Measurements from ENCODE around the gene WASF3.

The WASF3 gene

GRCh38 chr13:26587251-26587650 is 29.8 kb downstream of the WASF3 start:
- no peak overlapping the region for H3K18ac ChIP-seq (ENCODE audit: low read depth in 1 of 2, low read length in 2 of 2)
- no peak overlapping the region for H2BK12ac ChIP-seq (ENCODE audit: low read length in 2 of 2)
- no peaks in the 10 kb centered on the region for H3K36me3 ChIP-seq (ENCODE audit: control insufficient read depth in 1 of 2, insufficient read depth in 2 of 2, low read depth in 1 of 2, low read length in 2 of 2)
- no peak overlapping the region for H3K27ac ChIP-seq (ENCODE audit: low read length, poor library complexity, severe bottlenecking)
- no peak overlapping the region for H3K4me3 ChIP-seq (ENCODE audit: insufficient read depth in 1 of 2, low read depth in 1 of 2, low read length in 2 of 2)
- no peak overlapping the region for H2AK5ac ChIP-seq (ENCODE audit: low read length, severe bottlenecking)
- no peak overlapping the region for H3K14ac ChIP-seq (ENCODE audit: low read length in 2 of 2)
- no peak for DNase-seq
- H2BK120ac ChIP-seq (ENCODE audit: low read depth, low read length), result no peak overlapping the region
- H2AFZ ChIP-seq (ENCODE audit: low read depth, low read length), result no peak overlapping the region
- H3K4me1 ChIP-seq (ENCODE audit: control insufficient read depth, insufficient read depth, low read depth, low read length), result no peaks in the 10 kb centered on the region
- H4K8ac ChIP-seq (ENCODE audit: low read length), result no peak overlapping the region
- H3K23ac ChIP-seq (ENCODE audit: low read length in 2 of 2), result no peak overlapping the region
- H3K9me3 ChIP-seq (ENCODE audit: control insufficient read depth, low read length), result no peaks in the 10 kb centered on the region
- no peak overlapping the region for H4K91ac ChIP-seq (ENCODE audit: low read length)
- no peak overlapping the region for H2BK15ac ChIP-seq (ENCODE audit: low read depth, poor library complexity, severe bottlenecking)
- no peak overlapping the region for H3K4ac ChIP-seq (ENCODE audit: low read depth in 1 of 2, low read length in 2 of 2)
- H3K9ac ChIP-seq (ENCODE audit: low read length), result no peak overlapping the region
- H2BK5ac ChIP-seq (ENCODE audit: low read depth, low read length, poor library complexity, severe bottlenecking), result no peak overlapping the region
- no peaks in the 10 kb centered on the region for H3K27me3 ChIP-seq (ENCODE audit: control insufficient read depth in 1 of 2, insufficient read depth in 1 of 2, low read length in 2 of 2)
- no peak overlapping the region for H3K4me2 ChIP-seq (ENCODE audit: low read length, poor library complexity, severe bottlenecking)
- peaks cover 19% of the 10 kb centered on the region for H3K79me1 ChIP-seq (replicated peaks; ENCODE audit: low read length, poor library complexity, severe bottlenecking)

GRCh38 chr13:26589226-26589625 is 31.7 kb downstream of the WASF3 start:
- Histone ChIP-seq H3K4ac (ENCODE audit: low read depth in 1 of 2, low read length in 2 of 2) (no peak overlapping the region), H3K79me1 (replicated peaks; ENCODE audit: low read length, poor library complexity, severe bottlenecking) (peaks cover 24% of the 10 kb centered on the region), H3K23ac (ENCODE audit: low read length in 2 of 2) (no peak overlapping the region), H3K14ac (ENCODE audit: low read length in 2 of 2) (no peak overlapping the region), H3K4me2 (ENCODE audit: low read length, poor library complexity, severe bottlenecking) (no peak overlapping the region), H3K9ac (ENCODE audit: low read length) (no peak overlapping the region), H3K4me1 (ENCODE audit: control insufficient read depth, insufficient read depth, low read depth, low read length) (no peaks in the 10 kb centered on the region), H2BK15ac (ENCODE audit: low read depth, poor library complexity, severe bottlenecking) (no peak overlapping the region), H2BK5ac (ENCODE audit: low read depth, low read length, poor library complexity, severe bottlenecking) (no peak overlapping the region), H2AFZ (ENCODE audit: low read depth, low read length) (no peak overlapping the region), H4K91ac (ENCODE audit: low read length) (no peak overlapping the region), H3K18ac (ENCODE audit: low read depth in 1 of 2, low read length in 2 of 2) (no peak overlapping the region), H4K8ac (ENCODE audit: low read length) (no peak overlapping the region), H3K36me3 (ENCODE audit: control insufficient read depth in 1 of 2, insufficient read depth in 2 of 2, low read depth in 1 of 2, low read length in 2 of 2) (no peaks in the 10 kb centered on the region), H2BK120ac (ENCODE audit: low read depth, low read length) (no peak overlapping the region), H3K27me3 (ENCODE audit: control insufficient read depth in 1 of 2, insufficient read depth in 1 of 2, low read length in 2 of 2) (no peaks in the 10 kb centered on the region), H2AK5ac (ENCODE audit: low read length, severe bottlenecking) (no peak overlapping the region), H2BK12ac (ENCODE audit: low read length in 2 of 2) (no peak overlapping the region), H3K27ac (ENCODE audit: low read length, poor library complexity, severe bottlenecking) (no peak overlapping the region), H3K9me3 (ENCODE audit: control insufficient read depth, low read length) (no peaks in the 10 kb centered on the region), H3K4me3 (ENCODE audit: insufficient read depth in 1 of 2, low read depth in 1 of 2, low read length in 2 of 2) (no peak overlapping the region)
- 100% methylated on average over 1 of the region's 1 CpG for WGBS
- DNase-seq, result no peak

- Histone ChIP-seq H3K9ac (ENCODE audit: low read length) (no peak overlapping the region), H4K91ac (ENCODE audit: low read length) (no peak overlapping the region), H3K4ac (ENCODE audit: low read depth in 1 of 2, low read length in 2 of 2) (no peak overlapping the region), H3K9me3 (ENCODE audit: control insufficient read depth, low read length) (no peaks in the 10 kb centered on the region), H3K4me2 (ENCODE audit: low read length, poor library complexity, severe bottlenecking) (no peak overlapping the region), H3K23ac (ENCODE audit: low read length in 2 of 2) (no peak overlapping the region), H3K27ac (ENCODE audit: low read length, poor library complexity, severe bottlenecking) (no peak overlapping the region), H3K4me3 (ENCODE audit: insufficient read depth in 1 of 2, low read depth in 1 of 2, low read length in 2 of 2) (no peak overlapping the region), H3K4me1 (ENCODE audit: control insufficient read depth, insufficient read depth, low read depth, low read length) (no peaks in the 10 kb centered on the region), H3K27me3 (ENCODE audit: control insufficient read depth in 1 of 2, insufficient read depth in 1 of 2, low read length in 2 of 2) (no peaks in the 10 kb centered on the region), H2AFZ (ENCODE audit: low read depth, low read length) (no peak overlapping the region), H3K36me3 (ENCODE audit: control insufficient read depth in 1 of 2, insufficient read depth in 2 of 2, low read depth in 1 of 2, low read length in 2 of 2) (no peaks in the 10 kb centered on the region), H3K79me1 (replicated peaks; ENCODE audit: low read length, poor library complexity, severe bottlenecking) (peaks cover 27% of the 10 kb centered on the region), H2BK12ac (ENCODE audit: low read length in 2 of 2) (no peak overlapping the region), H2BK120ac (ENCODE audit: low read depth, low read length) (no peak overlapping the region), H4K8ac (ENCODE audit: low read length) (no peak overlapping the region), H2BK5ac (ENCODE audit: low read depth, low read length, poor library complexity, severe bottlenecking) (no peak overlapping the region), H2BK15ac (ENCODE audit: low read depth, poor library complexity, severe bottlenecking) (no peak overlapping the region), H2AK5ac (ENCODE audit: low read length, severe bottlenecking) (no peak overlapping the region), H3K18ac (ENCODE audit: low read depth in 1 of 2, low read length in 2 of 2) (no peak overlapping the region), H3K14ac (ENCODE audit: low read length in 2 of 2) (no peak overlapping the region)
- WGBS, result 88% methylated on average over 1 of the region's 1 CpG
- peak; percentile 54 for DNase-seq
These were observed 32.3 kb downstream of the WASF3 start for GRCh38 chr13:26589754-26590153.

- H3K4me2 ChIP-seq (ENCODE audit: low read length, poor library complexity, severe bottlenecking), result no peak overlapping the region
- H3K23ac ChIP-seq (ENCODE audit: low read length in 2 of 2), result no peak overlapping the region
- H3K36me3 ChIP-seq (ENCODE audit: control insufficient read depth in 1 of 2, insufficient read depth in 2 of 2, low read depth in 1 of 2, low read length in 2 of 2), result peaks cover 0 to 1% of the 10 kb centered on the region in 2 experiments
- H2AFZ ChIP-seq (ENCODE audit: low read depth, low read length), result no peak overlapping the region
- H3K18ac ChIP-seq (ENCODE audit: low read depth in 1 of 2, low read length in 2 of 2), result no peak overlapping the region
- H3K4ac ChIP-seq (ENCODE audit: low read depth in 1 of 2, low read length in 2 of 2), result no peak overlapping the region
- H2BK120ac ChIP-seq (ENCODE audit: low read depth, low read length), result no peak overlapping the region
- H4K8ac ChIP-seq (ENCODE audit: low read length), result no peak overlapping the region
- no peak overlapping the region for H3K14ac ChIP-seq (ENCODE audit: low read length in 2 of 2)
- WGBS, result 100% methylated on average over 1 of the region's 2 CpGs
- H2BK15ac ChIP-seq (ENCODE audit: low read depth, poor library complexity, severe bottlenecking), result no peak overlapping the region
- no peak overlapping the region for H2BK12ac ChIP-seq (ENCODE audit: low read length in 2 of 2)
- H3K4me1 ChIP-seq (ENCODE audit: control insufficient read depth, insufficient read depth, low read depth, low read length), result no peaks in the 10 kb centered on the region
- H3K9me3 ChIP-seq (ENCODE audit: control insufficient read depth, low read length), result no peaks in the 10 kb centered on the region
- no peak overlapping the region for H3K4me3 ChIP-seq (ENCODE audit: insufficient read depth in 1 of 2, low read depth in 1 of 2, low read length in 2 of 2)
- no peak overlapping the region for H2BK5ac ChIP-seq (ENCODE audit: low read depth, low read length, poor library complexity, severe bottlenecking)
- peaks cover 29% of the 10 kb centered on the region for H3K79me1 ChIP-seq (replicated peaks; ENCODE audit: low read length, poor library complexity, severe bottlenecking)
- no peak for DNase-seq
- no peak overlapping the region for H3K27ac ChIP-seq (ENCODE audit: low read length, poor library complexity, severe bottlenecking)
- no peak overlapping the region for H4K91ac ChIP-seq (ENCODE audit: low read length)
- no peaks in the 10 kb centered on the region for H3K27me3 ChIP-seq (ENCODE audit: control insufficient read depth in 1 of 2, insufficient read depth in 1 of 2, low read length in 2 of 2)
- no peak overlapping the region for H2AK5ac ChIP-seq (ENCODE audit: low read length, severe bottlenecking)
- H3K9ac ChIP-seq (ENCODE audit: low read length), result no peak overlapping the region
These were observed 32.9 kb downstream of the WASF3 start for GRCh38 chr13:26590379-26590778.
